Breast epithelium (tissue), 3 donors: ENCODE measurements around the gene COA1.

ENCODE experiments used
- CTCF ChIP-seq, 3 donors: fragments of 450-650 bp; IDR thresholded peaks; one replicate each; pipeline ENCODE4 v1.5.1; 2016 to 2017; ENCODE audit warnings: antibody characterized with exemption in 3 of 3, mild to moderate bottlenecking in 3 of 3, moderate library complexity in 3 of 3
- POLR2A ChIP-seq: fragments of 450-650 bp; IDR thresholded peaks from one replicate; pipeline ENCODE4 v1.6.1; 2016; ENCODE audit warnings: antibody characterized with exemption, mild to moderate bottlenecking, moderate library complexity
- POLR2AphosphoS5 ChIP-seq, 3 donors: sonication (generic); formaldehyde crosslinking; IDR thresholded peaks; one replicate each; pipeline ENCODE4 v1.6.1; 2017; ENCODE audit warnings: antibody characterized with exemption in 3 of 3

- TF ChIP-seq POLR2A: no peak
- TF ChIP-seq CTCF (IDR thresholded peaks at IDR 0.05): no peak
- TF ChIP-seq POLR2AphosphoS5 (IDR thresholded peaks at IDR 0.05): no peak
These were observed 6.3 kb downstream of the COA1 start for GRCh38 chr7:43723007-43723341.
